OCI-LY1 (cell line): Measurements from ENCODE around the gene NNT.
"Not testable (repeated sequence)": the region's sequence is repeated elsewhere in the genome, so short reads cannot be mapped to it uniquely, and the experiment has no call there.

Source experiments
- H2AFZ ChIP-seq: fragments of 200-600 bp; sonication (generic), shearing (Covaris generic); 2 replicates; pipeline ENCODE4 v1.6.0; 2014; ENCODE audit warnings: antibody characterized with exemption, mild to moderate bottlenecking, low read length
- H3F3A ChIP-seq: fragments of 200-600 bp; sonication (generic), shearing (Covaris generic); 2 replicates; pipeline ENCODE4 v1.6.0; 2014; ENCODE audit warnings: mild to moderate bottlenecking, antibody characterized with exemption, low read length, moderate library complexity; ENCODE audit not compliant: insufficient read depth
- H3K27ac ChIP-seq: fragments of 200-600 bp; sonication (generic); 2 replicates; pipeline ENCODE4 v1.5.1; 2014; ENCODE audit warnings: low read length, mixed run types, mild to moderate bottlenecking, low read depth; ENCODE audit not compliant: poor library complexity, severe bottlenecking
- H3K27me3 ChIP-seq: fragments of 200-600 bp; sonication (generic); 2 replicates; pipeline ENCODE4 v1.6.0; 2014; ENCODE audit warnings: antibody characterized with exemption, mild to moderate bottlenecking, low read length, moderate library complexity; ENCODE audit not compliant: insufficient read depth
- H3K36me3 ChIP-seq: fragments of 200-600 bp; sonication (generic); 2 replicates; pipeline ENCODE4 v1.6.1; 2014; ENCODE audit warnings: mild to moderate bottlenecking, antibody characterized with exemption, low read length, moderate library complexity, mixed read lengths; ENCODE audit not compliant: insufficient read depth
- H3K4me1 ChIP-seq: fragments of 200-600 bp; sonication (generic); 2 replicates; pipeline ENCODE4 v1.5.1; 2014; ENCODE audit warnings: mild to moderate bottlenecking, low read length, moderate library complexity; ENCODE audit not compliant: insufficient read depth, severe bottlenecking
- H3K4me2 ChIP-seq: fragments of 200-600 bp; sonication (generic), shearing (Covaris generic); 2 replicates; pipeline ENCODE4 v1.6.1; 2014; ENCODE audit warnings: low read length
- H3K4me3 ChIP-seq: fragments of 200-600 bp; sonication (generic); 2 replicates; pipeline ENCODE4 v1.5.1; 2014; ENCODE audit warnings: low read length, low read depth, mild to moderate bottlenecking, mixed read lengths; ENCODE audit not compliant: poor library complexity, severe bottlenecking
- H3K79me2 ChIP-seq: fragments of 200-600 bp; shearing (Covaris generic); 2 replicates; pipeline ENCODE4 v1.6.1; 2016; ENCODE audit warnings: mixed run types, low read length, mixed read lengths; ENCODE audit not compliant: insufficient read depth
- H3K9ac ChIP-seq: fragments of 200-600 bp; sonication (generic), shearing (Covaris generic); 2 replicates; pipeline ENCODE4 v1.6.1; 2014; ENCODE audit warnings: mild to moderate bottlenecking, low read length, mixed read lengths
- H3K9me2 ChIP-seq: fragments of 200-600 bp; sonication (generic), shearing (Covaris generic); 2 replicates; pipeline ENCODE4 v1.6.1; 2014; ENCODE audit warnings: low read depth, mild to moderate bottlenecking, low read length, mixed read lengths
- H3K9me3 ChIP-seq: fragments of 200-600 bp; shearing (Covaris generic); 2 replicates; pipeline ENCODE4 v1.6.1; 2014; ENCODE audit warnings: low read length, mixed read lengths
- H4K20me1 ChIP-seq: fragments of 200-600 bp; sonication (generic), shearing (Covaris generic); 2 replicates; pipeline ENCODE4 v1.6.0; 2016; ENCODE audit warnings: mild to moderate bottlenecking, low read length; ENCODE audit not compliant: insufficient read depth
- CTCF ChIP-seq: fragments of 200-600 bp; sonication (generic), shearing (Covaris generic); IDR thresholded peaks from 2 replicates; pipeline ENCODE4 v1.5.1; 2017; ENCODE audit warnings: mild to moderate bottlenecking, antibody characterized with exemption, low read length, moderate library complexity, mixed read lengths
- EZH2 ChIP-seq: fragments of 200-600 bp; sonication (generic), shearing (Covaris generic); IDR thresholded peaks from 2 replicates; pipeline ENCODE4 v1.8.0; 2017; ENCODE audit warnings: borderline replicate concordance, mixed run types, mild to moderate bottlenecking, antibody characterized with exemption, low read length, moderate library complexity, mixed read lengths

NNT gene

GRCh38 chr5:43702293-43702692, 99.3 kb downstream of the NNT start:
- Histone ChIP-seq H3K36me3 (peaks cover 49% of the 10 kb centered on the region), H3K9me2 (no peaks in the 10 kb centered on the region), H3K27ac (no peak overlapping the region), H4K20me1 (no peaks in the 10 kb centered on the region), H2AFZ (no peak overlapping the region), H3F3A (no peaks in the 10 kb centered on the region), H3K27me3 (no peaks in the 10 kb centered on the region), H3K4me2 (no peak overlapping the region), H3K4me1 (no peaks in the 10 kb centered on the region), H3K9ac (no peak overlapping the region), H3K9me3 (no peaks in the 10 kb centered on the region), H3K79me2 (no peaks in the 10 kb centered on the region), H3K4me3 (no peak overlapping the region)
- TF ChIP-seq CTCF, result no peak
- TF ChIP-seq EZH2, result no peak

DNA sequence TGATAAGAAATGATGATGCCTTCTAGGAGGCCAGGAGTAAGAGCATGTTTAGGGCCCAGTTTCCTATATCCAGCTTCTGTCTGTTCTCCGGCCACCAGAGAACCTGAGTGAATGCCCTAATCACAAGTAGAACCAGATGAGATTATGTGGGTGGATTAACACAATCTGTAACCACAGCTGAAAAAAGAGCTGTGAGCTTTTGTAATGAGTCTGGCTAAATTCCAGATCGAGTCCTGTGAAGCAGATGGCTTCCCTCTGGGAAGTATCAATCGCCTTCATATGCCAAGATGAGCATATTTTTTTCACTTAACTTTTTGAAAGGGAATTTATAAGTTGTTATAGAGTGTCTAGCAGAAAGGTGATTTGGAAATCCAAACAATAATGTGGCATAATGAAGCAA, 99.8 kb downstream of the NNT start:
- Histone ChIP-seq H3K9me3 (no peaks in the 10 kb centered on the region), H2AFZ (no peak overlapping the region), H3K4me1 (no peaks in the 10 kb centered on the region), H3K27ac (no peak overlapping the region), H3K4me3 (no peak overlapping the region), H3K79me2 (no peaks in the 10 kb centered on the region), H3F3A (no peaks in the 10 kb centered on the region), H4K20me1 (no peaks in the 10 kb centered on the region), H3K9ac (no peak overlapping the region), H3K27me3 (no peaks in the 10 kb centered on the region), H3K9me2 (no peaks in the 10 kb centered on the region), H3K4me2 (no peak overlapping the region), H3K36me3 (peaks cover 49% of the 10 kb centered on the region)
- TF ChIP-seq CTCF, result no peak
- no peak for TF ChIP-seq EZH2

- TF ChIP-seq CTCF (no peak), EZH2 (no peak)
- Histone ChIP-seq H3K9ac (no peak overlapping the region), H3K36me3 (peaks cover 49% of the 10 kb centered on the region), H3K27me3 (no peaks in the 10 kb centered on the region), H3K79me2 (no peaks in the 10 kb centered on the region), H3F3A (no peaks in the 10 kb centered on the region), H3K4me2 (no peak overlapping the region), H3K27ac (no peak overlapping the region), H4K20me1 (no peaks in the 10 kb centered on the region), H3K9me3 (no peaks in the 10 kb centered on the region), H3K4me3 (no peak overlapping the region), H2AFZ (no peak overlapping the region), H3K4me1 (no peaks in the 10 kb centered on the region), H3K9me2 (no peaks in the 10 kb centered on the region)
Observed at GRCh38 chr5:43704243-43704642, 101.3 kb downstream of the NNT start.

- not testable (repeated sequence) for H3K4me1 ChIP-seq, H3K27me3 ChIP-seq, H2AFZ ChIP-seq, H3K79me2 ChIP-seq, H3K27ac ChIP-seq, H3F3A ChIP-seq, H4K20me1 ChIP-seq, H3K9ac ChIP-seq, H3K4me3 ChIP-seq, H3K4me2 ChIP-seq, H3K9me3 ChIP-seq, H3K9me2 ChIP-seq
- peaks cover 36% of the 10 kb centered on the region for H3K36me3 ChIP-seq
Observed at GRCh38 chr5:43706576-43706975, 103.6 kb downstream of the NNT start.
